Trophoblast cell (in vitro differentiated cells and primary cell): ENCODE results near the gene TMEM14C.

ENCODE experiments used
- DNase-seq, 2 donors: peaks; one replicate each; pipeline ENCODE4 v3.0.0-alpha.2; 2016
- H2AFZ ChIP-seq: 2 replicates; pipeline ENCODE4 v1.6.1; 2013; ENCODE audit warnings: low read length, moderate library complexity, mild to moderate bottlenecking; ENCODE audit not compliant: insufficient read depth, poor library complexity
- H2AK5ac ChIP-seq: 2 replicates; pipeline ENCODE4 v1.6.1; 2013; ENCODE audit warnings: mild to moderate bottlenecking, low read length
- H2BK120ac ChIP-seq: 2 replicates; pipeline ENCODE4 v1.6.1; 2013; ENCODE audit warnings: low read length, mild to moderate bottlenecking, moderate library complexity; ENCODE audit not compliant: insufficient read depth, poor library complexity
- H2BK12ac ChIP-seq: 2 replicates; pipeline ENCODE4 v1.6.1; 2013; ENCODE audit warnings: mild to moderate bottlenecking, low read length, moderate library complexity
- H2BK5ac ChIP-seq: 2 replicates; pipeline ENCODE4 v1.6.1; 2013; ENCODE audit warnings: low read length, low read depth, moderate library complexity, mild to moderate bottlenecking; ENCODE audit not compliant: poor library complexity
- H3K14ac ChIP-seq: 2 replicates; pipeline ENCODE4 v1.6.1; 2013; ENCODE audit warnings: mild to moderate bottlenecking, low read length
- H3K18ac ChIP-seq: 2 replicates; pipeline ENCODE4 v1.6.1; 2013; ENCODE audit warnings: mild to moderate bottlenecking, low read length
- H3K23ac ChIP-seq: 2 replicates; pipeline ENCODE4 v1.6.1; 2013; ENCODE audit warnings: low read length
- H3K27ac ChIP-seq: 2 replicates; pipeline ENCODE4 v1.5.1; 2013; ENCODE audit warnings: low read depth, mild to moderate bottlenecking, inconsistent platforms, low read length, moderate library complexity
- H3K27me3 ChIP-seq: 2 replicates; pipeline ENCODE4 v1.6.1; 2013; ENCODE audit warnings: inconsistent platforms, mild to moderate bottlenecking, low read length, moderate library complexity; ENCODE audit not compliant: insufficient read depth
- H3K36me3 ChIP-seq, 2 experiments: 1 replicate in 1 of 2; 2 replicates in 1 of 2; pipeline ENCODE4 v1.6.1; 2013; ENCODE audit warnings: low read length in 2 of 2, mild to moderate bottlenecking in 2 of 2, moderate library complexity in 1 of 2; ENCODE audit not compliant: insufficient read depth in 2 of 2, control insufficient read depth in 1 of 2
- H3K4ac ChIP-seq: 2 replicates; pipeline ENCODE4 v1.6.1; 2013; ENCODE audit warnings: low read depth, mild to moderate bottlenecking, low read length, moderate library complexity
- H3K4me1 ChIP-seq, 2 experiments: 1 replicate in 1 of 2; 2 replicates in 1 of 2; pipeline ENCODE4 v1.6.1; 2013; ENCODE audit warnings: low read length in 2 of 2, mild to moderate bottlenecking in 2 of 2, moderate library complexity in 1 of 2; ENCODE audit not compliant: insufficient read depth in 2 of 2, control insufficient read depth in 1 of 2
- H3K4me2 ChIP-seq: 2 replicates; pipeline ENCODE4 v1.6.1; 2013; ENCODE audit warnings: inconsistent platforms, mild to moderate bottlenecking, low read length, moderate library complexity
- H3K4me3 ChIP-seq: 2 replicates; pipeline ENCODE4 v1.5.1; 2013; ENCODE audit warnings: mild to moderate bottlenecking, low read depth, low read length, inconsistent platforms
- H3K79me1 ChIP-seq: one replicate; pipeline ENCODE4 v1.6.1; 2013; ENCODE audit warnings: low read length
- H3K79me2 ChIP-seq: 2 replicates; pipeline ENCODE4 v1.6.1; 2013; ENCODE audit warnings: low read length, mild to moderate bottlenecking; ENCODE audit not compliant: control insufficient read depth, insufficient read depth, poor library complexity
- H3K9ac ChIP-seq: 2 replicates; pipeline ENCODE4 v1.6.1; 2013; ENCODE audit warnings: mild to moderate bottlenecking, low read length
- H3K9me3 ChIP-seq: 2 replicates; pipeline ENCODE4 v1.6.1; 2013; ENCODE audit warnings: low read depth, mild to moderate bottlenecking, control low read depth, inconsistent platforms, low read length; ENCODE audit not compliant: insufficient read depth
- H4K12ac ChIP-seq: 2 replicates; pipeline ENCODE4 v1.6.1; 2013; ENCODE audit warnings: low read depth, mild to moderate bottlenecking, low read length, moderate library complexity
- H4K8ac ChIP-seq: 2 replicates; pipeline ENCODE4 v1.6.1; 2013; ENCODE audit warnings: low read depth, mild to moderate bottlenecking, low read length, moderate library complexity
- H4K91ac ChIP-seq: one replicate; pipeline ENCODE4 v1.6.1; 2013; ENCODE audit warnings: low read depth, mild to moderate bottlenecking, low read length, moderate library complexity
- WGBS: extraction: QIAGEN DNeasy Blood & Tissue Kit; methylation state at CpG from one replicate; pipeline ENCODE4 v1.1.7; 2013; ENCODE audit warnings: missing lambda C conversion rate; ENCODE audit not compliant: insufficient read length, insufficient coverage; ENCODE audit errors: extremely low coverage; 5-methylcytosine and 5-hydroxymethylcytosine counted together

The TMEM14C gene

GRCh38 chr6:10722570-10722819 lies 375 bp upstream of the TMEM14C start:
- H3K79me2 ChIP-seq: peaks cover 2% of the 10 kb centered on the region
- H3K9me3 ChIP-seq: peaks cover 8% of the 10 kb centered on the region
- H4K12ac ChIP-seq: peak overlapping the region; percentile 90
- H3K23ac ChIP-seq: no peak overlapping the region
- peak overlapping the region; percentile 95 for H4K8ac ChIP-seq
- peak overlapping the region; percentile 70 for H2BK12ac ChIP-seq
- WGBS: no CpG with 5 or more reads among the region's 6 CpGs
- peak overlapping the region; percentile 83 for H3K9ac ChIP-seq
- peak overlapping the region; percentile 84 for H3K14ac ChIP-seq
- peak overlapping the region; percentile 92 for H3K4me2 ChIP-seq
- H3K4me1 ChIP-seq: peaks cover 0 to 8% of the 10 kb centered on the region in 2 experiments
- H2BK5ac ChIP-seq: peak overlapping the region; percentile 86
- no peaks in the 10 kb centered on the region for H3K27me3 ChIP-seq
- H3K4me3 ChIP-seq: peak overlapping the region; percentile 82
- peak overlapping the region; percentile 98 for H2AFZ ChIP-seq
- H3K27ac ChIP-seq: peak overlapping the region; percentile 86
- DNase-seq: no peak
- H4K91ac ChIP-seq: peak overlapping the region; percentile 88
- H2AK5ac ChIP-seq: no peak overlapping the region
- peak overlapping the region; percentile 78 for H3K4ac ChIP-seq
- H3K79me1 ChIP-seq: peaks cover 11% of the 10 kb centered on the region
- H2BK120ac ChIP-seq: peak overlapping the region; percentile 72
- H3K36me3 ChIP-seq: peaks cover 11 to 15% of the 10 kb centered on the region in 2 experiments
- peak overlapping the region; percentile 84 for H3K18ac ChIP-seq

GRCh38 chr6:10723567-10723881 lies 654 bp downstream of the TMEM14C start:
- H3K27me3 ChIP-seq: no peaks in the 10 kb centered on the region
- H3K4me2 ChIP-seq: peak overlapping the region; percentile 92
- no peak for DNase-seq
- peak overlapping the region; percentile 94 for H3K9ac ChIP-seq
- peak overlapping the region; percentile 16 for H4K91ac ChIP-seq
- H3K79me1 ChIP-seq: peaks cover 11% of the 10 kb centered on the region
- peak overlapping the region; percentile 29 for H2BK120ac ChIP-seq
- peaks cover 15 to 23% of the 10 kb centered on the region in 2 experiments for H3K36me3 ChIP-seq
- H3K79me2 ChIP-seq: peaks cover 2% of the 10 kb centered on the region
- no peak overlapping the region for H2AK5ac ChIP-seq
- H2BK5ac ChIP-seq: peak overlapping the region; percentile 61
- H4K8ac ChIP-seq: peak overlapping the region; percentile 24
- no CpG with 5 or more reads among the region's 7 CpGs for WGBS
- peak overlapping the region; percentile 82 for H3K4me3 ChIP-seq
- no peak overlapping the region for H2AFZ ChIP-seq
- H3K4me1 ChIP-seq: peaks cover 0 to 8% of the 10 kb centered on the region in 2 experiments
- H3K9me3 ChIP-seq: peaks cover 4% of the 10 kb centered on the region
- H4K12ac ChIP-seq: no peak overlapping the region
- H3K23ac ChIP-seq: no peak overlapping the region
- peak overlapping the region; percentile 62 for H3K27ac ChIP-seq
- H2BK12ac ChIP-seq: no peak overlapping the region
- H3K18ac ChIP-seq: peak overlapping the region; percentile 79
- peak overlapping the region; percentile 60 for H3K4ac ChIP-seq
- no peak overlapping the region for H3K14ac ChIP-seq

- Histone ChIP-seq H2BK12ac (no peak overlapping the region), H3K79me1 (peaks cover 11% of the 10 kb centered on the region), H3K79me2 (peaks cover 2% of the 10 kb centered on the region), H3K27me3 (no peaks in the 10 kb centered on the region), H3K23ac (no peak overlapping the region), H4K12ac (no peak overlapping the region), H3K18ac (no peak overlapping the region), H3K27ac (no peak overlapping the region), H2BK5ac (no peak overlapping the region), H4K91ac (no peak overlapping the region), H2AK5ac (no peak overlapping the region), H2BK120ac (no peak overlapping the region), H3K4ac (no peak overlapping the region), H3K9ac (no peak overlapping the region), H3K4me1 (peaks cover 0 to 8% of the 10 kb centered on the region in 2 experiments), H2AFZ (no peak overlapping the region), H3K9me3 (peaks cover 3% of the 10 kb centered on the region), H3K4me3 (no peak overlapping the region), H3K14ac (no peak overlapping the region), H3K36me3 (peaks cover 22 to 28% of the 10 kb centered on the region in 2 experiments), H4K8ac (no peak overlapping the region), H3K4me2 (no peak overlapping the region)
- no peak for DNase-seq
- WGBS: no CpG with 5 or more reads among the region's 6 CpGs
Observed at GRCh38 chr6:10725044-10725443, 2.2 kb downstream of the TMEM14C start.

GRCh38 chr6:10725716-10726115 lies 2.8 kb downstream of the TMEM14C start:
- H3K79me1 ChIP-seq: peaks cover 11% of the 10 kb centered on the region
- WGBS: no CpG with 5 or more reads among the region's 9 CpGs
- H4K91ac ChIP-seq: no peak overlapping the region
- no peak overlapping the region for H2BK5ac ChIP-seq
- H4K8ac ChIP-seq: peak overlapping the region; percentile 4
- no peak overlapping the region for H2AK5ac ChIP-seq
- DNase-seq: no peak
- H3K4me2 ChIP-seq: no peak overlapping the region
- H2BK12ac ChIP-seq: no peak overlapping the region
- H2BK120ac ChIP-seq: no peak overlapping the region
- H3K27me3 ChIP-seq: no peaks in the 10 kb centered on the region
- no peak overlapping the region for H3K4me3 ChIP-seq
- no peak overlapping the region for H4K12ac ChIP-seq
- H2AFZ ChIP-seq: no peak overlapping the region
- H3K27ac ChIP-seq: no peak overlapping the region
- H3K18ac ChIP-seq: no peak overlapping the region
- no peak overlapping the region for H3K14ac ChIP-seq
- H3K9ac ChIP-seq: no peak overlapping the region
- peaks cover 0 to 8% of the 10 kb centered on the region in 2 experiments for H3K4me1 ChIP-seq
- peak overlapping the region; percentile 19 for H3K4ac ChIP-seq
- H3K23ac ChIP-seq: no peak overlapping the region
- H3K36me3 ChIP-seq: peaks cover 22 to 31% of the 10 kb centered on the region in 2 experiments
- H3K79me2 ChIP-seq: peaks cover 2% of the 10 kb centered on the region
- peaks cover 1% of the 10 kb centered on the region for H3K9me3 ChIP-seq
